Measurements from ENCODE around the gene ANKRD35.

- no peak for TF ChIP-seq CTCF (conservative IDR thresholded peaks at IDR 0.05; ENCODE audit: low read depth in 2 of 2)
- TF ChIP-seq POLR2AphosphoS5 (IDR thresholded peaks at IDR 0.05; ENCODE audit: low read depth) = no peak
- no peak for TF ChIP-seq EZH2 (IDR thresholded peaks at IDR 0.05; ENCODE audit: low read depth, unreplicated experiment)
- no peak for TF ChIP-seq ZNF114 (CRISPR knock-in tag; IDR thresholded peaks at IDR 0.05)
- TF ChIP-seq NANOG (IDR thresholded peaks at IDR 0.05; ENCODE audit: borderline replicate concordance) = no peak
- TF ChIP-seq CREB1 (CRISPR knock-in tag; IDR thresholded peaks at IDR 0.05; ENCODE audit: low read depth) = no peak
- no peak for TF ChIP-seq ZNF462 (CRISPR knock-in tag; IDR thresholded peaks at IDR 0.05)
- TF ChIP-seq ETS1 (IDR thresholded peaks at IDR 0.05) = no peak
- no peak for TF ChIP-seq EZH2phosphoT487 (IDR thresholded peaks at IDR 0.05; ENCODE audit: unreplicated experiment)
- TF ChIP-seq STAT1 (IDR thresholded peaks at IDR 0.05; ENCODE audit: unreplicated experiment) = no peak
- TF ChIP-seq REST (IDR thresholded peaks at IDR 0.05; ENCODE audit: unreplicated experiment) = no peak
- TF ChIP-seq ZNF331 (CRISPR knock-in tag; IDR thresholded peaks at IDR 0.05; ENCODE audit: low read depth) = no peak
- TF ChIP-seq JUNB (IDR thresholded peaks at IDR 0.05; ENCODE audit: unreplicated experiment) = no peak
Observed at GRCh38 chr1:145837656-145838055, 48.0 kb downstream of the ANKRD35 start.
